WERI-Rb-1 (cell line): ENCODE results near the gene FBXL14.

ENCODE experiments used
- DNase-seq: peaks from one replicate; pipeline ENCODE4 v3.0.0-alpha.2; 2020
- H3K27ac ChIP-seq: fragments of 250-450 bp; sonication (Bioruptor Pico); 2 replicates; pipeline ENCODE4 v1.5.1; 2020; ENCODE audit warnings: mild to moderate bottlenecking, moderate library complexity
- H3K27me3 ChIP-seq: fragments of 250-450 bp; sonication (Bioruptor Pico); 2 replicates; pipeline ENCODE4 v1.5.1; 2021; ENCODE audit warnings: mild to moderate bottlenecking, low read depth, moderate library complexity; ENCODE audit not compliant: insufficient read depth, severe bottlenecking
- H3K36me3 ChIP-seq: fragments of 250-450 bp; sonication (Bioruptor Pico); 2 replicates; pipeline ENCODE4 v1.5.1; 2020; ENCODE audit warnings: mild to moderate bottlenecking, moderate library complexity
- H3K4me3 ChIP-seq: 2 replicates; pipeline ENCODE4 v1.5.1; 2011; ENCODE audit warnings: low read depth, mild to moderate bottlenecking, control low read depth, low read length
- H3K9me3 ChIP-seq: fragments of 250-450 bp; sonication (Bioruptor Pico); 2 replicates; pipeline ENCODE4 v1.5.1; 2021; ENCODE audit warnings: mild to moderate bottlenecking, moderate library complexity; ENCODE audit not compliant: severe bottlenecking
- TF ChIP-seq, protein P1 (sequence below): IDR thresholded peaks from 2 replicates; pipeline ENCODE4 v1.5.1; 2011; ENCODE audit warnings: low read depth, mild to moderate bottlenecking, control low read depth, inconsistent platforms, low read length

Gene FBXL14

DNA sequence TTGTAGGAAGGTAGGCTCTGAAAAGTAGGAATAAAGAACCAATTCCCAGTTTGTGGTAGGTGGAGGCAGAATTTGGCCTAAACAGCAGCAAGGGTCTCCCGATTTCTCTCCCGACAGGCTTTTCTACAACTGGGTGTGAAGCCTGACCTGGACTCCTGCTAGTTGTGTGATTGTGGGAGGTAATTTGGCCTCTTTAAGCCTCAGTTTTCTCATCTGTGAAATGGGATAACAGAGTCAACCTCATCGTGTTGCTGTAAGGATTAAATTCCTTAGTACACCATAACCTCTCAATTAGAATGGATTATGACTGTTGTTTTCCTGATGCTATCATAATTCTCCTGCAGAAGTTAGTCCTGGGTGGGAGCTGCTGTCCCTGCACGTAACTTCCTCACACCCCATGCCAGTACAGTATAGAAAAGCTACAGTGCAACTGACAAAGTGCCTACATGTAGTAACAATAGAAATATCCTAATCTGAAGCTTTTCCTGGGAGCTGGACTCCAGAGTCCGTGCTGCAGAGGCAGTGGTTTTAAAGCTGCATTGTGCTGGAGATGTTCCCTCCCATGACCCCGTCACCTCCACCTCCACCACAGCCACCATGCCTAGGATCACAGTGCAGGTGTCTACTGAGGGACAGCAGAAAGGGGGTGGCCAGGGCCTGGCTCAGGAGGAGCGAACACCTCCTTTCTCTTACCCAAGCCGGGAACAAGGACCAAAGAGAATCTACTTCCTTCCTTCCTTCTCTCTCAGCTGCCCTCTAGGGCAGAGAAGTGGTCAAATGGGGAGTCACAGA lies 76.5 kb downstream of the FBXL14 start:
- no peak for DNase-seq
- Histone ChIP-seq H3K4me3 (no peak overlapping the region), H3K36me3 (no peaks in the 10 kb centered on the region), H3K27ac (no peak overlapping the region), H3K27me3 (no peaks in the 10 kb centered on the region), H3K9me3 (peaks cover 4% of the 10 kb centered on the region)
- TF ChIP-seq, protein P1, sequence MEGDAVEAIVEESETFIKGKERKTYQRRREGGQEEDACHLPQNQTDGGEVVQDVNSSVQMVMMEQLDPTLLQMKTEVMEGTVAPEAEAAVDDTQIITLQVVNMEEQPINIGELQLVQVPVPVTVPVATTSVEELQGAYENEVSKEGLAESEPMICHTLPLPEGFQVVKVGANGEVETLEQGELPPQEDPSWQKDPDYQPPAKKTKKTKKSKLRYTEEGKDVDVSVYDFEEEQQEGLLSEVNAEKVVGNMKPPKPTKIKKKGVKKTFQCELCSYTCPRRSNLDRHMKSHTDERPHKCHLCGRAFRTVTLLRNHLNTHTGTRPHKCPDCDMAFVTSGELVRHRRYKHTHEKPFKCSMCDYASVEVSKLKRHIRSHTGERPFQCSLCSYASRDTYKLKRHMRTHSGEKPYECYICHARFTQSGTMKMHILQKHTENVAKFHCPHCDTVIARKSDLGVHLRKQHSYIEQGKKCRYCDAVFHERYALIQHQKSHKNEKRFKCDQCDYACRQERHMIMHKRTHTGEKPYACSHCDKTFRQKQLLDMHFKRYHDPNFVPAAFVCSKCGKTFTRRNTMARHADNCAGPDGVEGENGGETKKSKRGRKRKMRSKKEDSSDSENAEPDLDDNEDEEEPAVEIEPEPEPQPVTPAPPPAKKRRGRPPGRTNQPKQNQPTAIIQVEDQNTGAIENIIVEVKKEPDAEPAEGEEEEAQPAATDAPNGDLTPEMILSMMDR, result no peak

DNA sequence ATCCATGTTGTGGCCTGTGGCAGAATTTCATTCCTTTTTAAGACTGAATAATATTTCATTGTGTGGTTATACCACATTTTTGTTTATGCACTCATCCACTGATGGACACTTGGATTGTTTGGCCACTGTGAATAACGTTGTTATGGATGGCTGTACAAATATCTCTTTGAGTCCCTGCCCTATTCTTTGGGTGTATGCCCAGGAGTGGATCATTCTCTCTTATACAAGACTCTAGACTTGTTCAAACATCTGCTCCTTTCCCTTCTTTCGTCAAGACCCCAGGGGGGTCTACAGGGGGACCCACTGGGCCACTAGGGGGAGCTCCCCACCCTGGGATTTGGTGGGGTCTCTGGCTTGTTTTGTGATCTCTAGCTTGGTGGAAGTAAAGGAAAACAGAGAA lies 77.4 kb downstream of the FBXL14 start:
- Histone ChIP-seq H3K9me3 (peaks cover 4% of the 10 kb centered on the region), H3K36me3 (no peaks in the 10 kb centered on the region), H3K4me3 (no peak overlapping the region), H3K27me3 (no peaks in the 10 kb centered on the region), H3K27ac (no peak overlapping the region)
- DNase-seq, result peak; percentile 39
- TF ChIP-seq, protein P1, result peak; percentile 65
